GM18519 (cell line): ENCODE data around the gene OR52H1.

Experiments
- ATAC-seq: cut with Tn5 transposase; IDR thresholded peaks from one replicate; pipeline ENCODE4 v1.9.1; 2021; ENCODE audit warnings: mild to moderate bottlenecking, moderate library complexity; ENCODE audit not compliant: unreplicated experiment, low FRiP score

Gene OR52H1

GRCh38 chr11:5536482-5536881 is 11.9 kb downstream of the OR52H1 start:
- no peak for ATAC-seq

DNA sequence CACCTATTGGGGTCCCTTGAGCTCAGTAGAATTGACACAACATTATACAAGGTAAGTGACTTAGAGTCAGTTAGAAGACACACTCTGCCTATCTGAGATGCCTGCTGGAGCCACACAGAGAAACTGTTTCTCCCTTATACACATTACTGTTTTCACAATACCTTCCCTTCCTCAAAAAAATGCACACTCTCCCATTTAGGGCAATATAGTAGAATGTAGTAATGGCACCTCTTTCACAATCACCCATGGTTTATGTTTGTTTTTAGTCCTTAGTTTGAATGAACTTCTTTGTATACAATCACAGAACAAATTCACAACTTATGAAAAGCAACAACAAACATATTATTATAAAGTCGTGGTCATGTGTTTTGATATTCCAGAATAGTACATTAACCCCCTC is 14.3 kb downstream of the OR52H1 start:
- no peak for ATAC-seq

- ATAC-seq: no peak
Measured at GRCh38 chr11:5531053-5531831, 17.1 kb downstream of the OR52H1 start.

GRCh38 chr11:5528495-5528894 is 19.8 kb downstream of the OR52H1 start:
- no peak for ATAC-seq

GRCh38 chr11:5527716-5528115 is 20.6 kb downstream of the OR52H1 start:
- ATAC-seq: no peak

GRCh38 chr11:5524756-5525155 is 23.6 kb downstream of the OR52H1 start:
- ATAC-seq: no peak

DNA sequence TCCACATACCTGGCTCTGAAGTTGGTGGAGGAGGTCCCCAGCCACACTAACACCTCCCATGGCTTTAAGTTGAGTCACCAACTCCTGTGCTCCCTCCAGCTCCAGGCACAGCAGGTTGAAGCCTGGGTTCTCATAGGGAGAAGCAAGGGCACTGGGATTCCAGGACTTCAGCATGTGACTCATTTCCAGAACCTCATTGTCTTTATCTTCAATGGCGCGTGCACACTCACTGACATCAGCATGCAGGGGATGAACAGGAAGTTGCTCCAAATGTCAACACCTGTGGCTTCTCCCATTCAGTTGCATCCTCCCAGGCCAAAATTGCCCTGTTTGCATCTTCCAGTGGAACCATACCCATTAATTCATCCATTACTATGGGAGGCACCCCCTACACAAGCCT is 26.0 kb downstream of the OR52H1 start:
- ATAC-seq: no peak

GRCh38 chr11:5521540-5521939 is 26.8 kb downstream of the OR52H1 start:
- ATAC-seq: no peak

DNA sequence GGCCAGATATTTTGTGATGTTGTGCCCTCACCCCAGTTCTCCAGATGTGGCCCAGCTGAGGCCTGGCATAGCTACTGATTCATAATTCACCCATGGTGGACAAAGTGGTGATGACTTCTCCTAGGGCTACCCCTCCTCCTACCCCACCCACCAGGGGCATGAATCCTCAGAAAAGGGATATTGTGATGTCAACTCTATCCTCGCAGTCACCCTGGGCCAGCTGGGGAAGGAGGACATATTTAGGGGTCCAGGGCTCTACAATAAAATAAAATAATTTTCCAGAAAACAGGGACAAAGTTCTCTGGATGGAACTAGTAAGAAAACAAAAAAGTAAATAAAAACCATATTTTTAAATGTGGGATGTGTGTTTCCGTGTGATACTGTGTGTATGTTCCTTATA is 31.7 kb downstream of the OR52H1 start, which contains the start of gene UBQLNL:
UBQLNL (minus strand) TSS at position 101 of the 400 bp plus-strand sequence. CDS start 258 bp downstream, outside the sequence.
- no peak for ATAC-seq

GRCh38 chr11:5514841-5515240 is 33.5 kb downstream of the OR52H1 start:
- no peak for ATAC-seq

DNA sequence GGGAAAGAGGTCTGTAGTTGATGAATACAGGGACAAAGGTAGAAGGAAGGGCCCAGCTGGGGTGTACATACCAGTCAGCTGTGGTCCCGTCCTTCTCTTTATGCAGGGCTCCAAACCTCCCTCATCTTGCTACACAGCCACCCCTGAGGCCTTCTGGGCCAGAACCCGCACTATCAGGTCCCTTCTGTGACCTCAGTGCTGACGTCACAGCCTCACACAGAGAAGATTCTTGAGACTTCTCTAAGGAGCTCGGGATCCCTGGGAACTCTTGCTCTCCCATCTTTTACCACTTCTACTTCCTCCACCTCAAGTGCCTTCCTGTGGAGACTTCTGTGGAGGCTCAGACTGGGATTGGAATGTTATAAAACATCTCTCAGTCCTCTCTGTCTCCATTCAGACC is 38.5 kb downstream of the OR52H1 start, which contains the start of gene UBQLN3:
UBQLN3 (minus strand) TSS at position 155 of the 400 bp plus-strand sequence. CDS start 399 bp downstream, outside the sequence.
- no peak for ATAC-seq

DNA sequence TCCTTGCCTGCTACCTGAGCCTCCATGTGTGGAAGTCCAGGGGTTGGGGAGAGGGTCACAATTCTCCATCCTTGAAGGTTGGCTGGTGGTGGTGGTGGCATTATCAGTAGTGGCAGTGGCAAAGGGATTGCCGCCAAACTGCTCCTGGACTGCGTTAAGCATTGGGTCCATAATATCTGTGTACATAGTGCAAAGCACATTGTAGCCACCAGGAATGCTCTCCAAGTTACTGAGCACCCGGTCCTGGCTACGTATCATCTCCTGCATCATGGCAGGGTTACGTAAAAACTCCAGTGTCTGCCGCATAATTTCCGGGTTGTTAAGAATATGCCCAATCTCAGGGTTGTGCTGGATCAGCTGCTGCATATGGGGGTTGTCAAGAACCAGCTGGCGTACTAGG is 39.7 kb downstream of the OR52H1 start:
- ATAC-seq: no peak

- no peak for ATAC-seq
Measured at GRCh38 chr11:5507933-5508305, 40.4 kb downstream of the OR52H1 start.

- no peak for ATAC-seq
Measured at GRCh38 chr11:5507177-5507932, 41.0 kb downstream of the OR52H1 start.

GRCh38 chr11:5505363-5506048 is 42.8 kb downstream of the OR52H1 start:
- no peak for ATAC-seq

DNA sequence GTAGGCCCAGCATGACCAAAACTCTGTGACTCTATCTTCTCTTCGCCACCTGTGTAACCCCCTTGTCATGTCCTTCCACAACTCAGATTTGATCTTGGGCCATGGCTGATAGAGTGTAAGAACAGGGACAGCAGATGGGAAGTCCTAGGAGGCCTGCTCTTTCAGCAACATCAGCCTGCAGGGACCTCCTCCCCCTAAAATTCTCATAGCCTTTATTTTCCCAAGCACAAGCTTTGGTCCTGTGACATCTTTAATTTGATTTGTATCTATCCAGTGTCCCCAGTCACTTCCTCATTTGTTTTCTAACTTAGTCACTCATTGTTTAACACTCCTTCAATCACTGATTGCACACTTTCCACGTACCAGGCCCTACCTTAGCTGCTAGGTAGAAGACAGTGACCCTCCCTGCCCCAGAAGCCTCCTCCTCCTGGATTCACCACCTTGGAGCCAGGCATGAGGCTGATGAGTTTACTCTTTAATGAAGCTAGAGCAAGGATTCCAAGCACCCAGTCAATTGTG is 43.9 kb downstream of the OR52H1 start:
- no peak for ATAC-seq

DNA sequence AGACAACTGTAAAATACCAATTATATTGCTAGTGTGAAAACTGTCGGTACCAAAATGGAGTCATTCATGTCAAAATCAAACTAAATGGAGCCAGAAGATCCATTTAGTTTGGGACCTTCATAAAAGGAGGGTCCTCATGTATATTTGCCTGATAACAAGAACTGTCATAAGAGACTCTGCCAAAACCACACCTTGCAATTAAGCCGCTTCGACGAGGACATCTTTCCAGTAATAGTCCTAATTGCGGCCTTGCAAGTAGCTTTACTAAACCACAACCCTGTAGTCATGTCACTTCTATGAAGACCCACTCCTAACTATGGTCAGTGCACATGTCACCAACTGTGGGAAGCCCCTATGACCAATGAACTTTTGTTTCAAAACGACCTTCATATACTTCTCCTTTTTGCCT is 47.9 kb downstream of the OR52H1 start:
- ATAC-seq: no peak

- ATAC-seq: no peak
Measured at GRCh38 chr11:5499671-5500070, 48.7 kb downstream of the OR52H1 start.
